OCI-LY1 (cell line): ENCODE results near the gene ZBTB8B.
"Not testable (repeated sequence)": the region's sequence is repeated elsewhere in the genome, so short reads cannot be mapped to it uniquely, and the experiment has no call there.

Experiments used
- H2AFZ ChIP-seq: fragments of 200-600 bp; sonication (generic), shearing (Covaris generic); 2 replicates; pipeline ENCODE4 v1.6.0; 2014; ENCODE audit warnings: antibody characterized with exemption, mild to moderate bottlenecking, low read length
- H3F3A ChIP-seq: fragments of 200-600 bp; sonication (generic), shearing (Covaris generic); 2 replicates; pipeline ENCODE4 v1.6.0; 2014; ENCODE audit warnings: mild to moderate bottlenecking, antibody characterized with exemption, low read length, moderate library complexity; ENCODE audit not compliant: insufficient read depth
- H3K27ac ChIP-seq: fragments of 200-600 bp; sonication (generic); 2 replicates; pipeline ENCODE4 v1.5.1; 2014; ENCODE audit warnings: low read length, mixed run types, mild to moderate bottlenecking, low read depth; ENCODE audit not compliant: poor library complexity, severe bottlenecking
- H3K27me3 ChIP-seq: fragments of 200-600 bp; sonication (generic); 2 replicates; pipeline ENCODE4 v1.6.0; 2014; ENCODE audit warnings: antibody characterized with exemption, mild to moderate bottlenecking, low read length, moderate library complexity; ENCODE audit not compliant: insufficient read depth
- H3K36me3 ChIP-seq: fragments of 200-600 bp; sonication (generic); 2 replicates; pipeline ENCODE4 v1.6.1; 2014; ENCODE audit warnings: mild to moderate bottlenecking, antibody characterized with exemption, low read length, moderate library complexity, mixed read lengths; ENCODE audit not compliant: insufficient read depth
- H3K4me1 ChIP-seq: fragments of 200-600 bp; sonication (generic); 2 replicates; pipeline ENCODE4 v1.5.1; 2014; ENCODE audit warnings: mild to moderate bottlenecking, low read length, moderate library complexity; ENCODE audit not compliant: insufficient read depth, severe bottlenecking
- H3K4me2 ChIP-seq: fragments of 200-600 bp; sonication (generic), shearing (Covaris generic); 2 replicates; pipeline ENCODE4 v1.6.1; 2014; ENCODE audit warnings: low read length
- H3K4me3 ChIP-seq: fragments of 200-600 bp; sonication (generic); 2 replicates; pipeline ENCODE4 v1.5.1; 2014; ENCODE audit warnings: low read length, low read depth, mild to moderate bottlenecking, mixed read lengths; ENCODE audit not compliant: poor library complexity, severe bottlenecking
- H3K79me2 ChIP-seq: fragments of 200-600 bp; shearing (Covaris generic); 2 replicates; pipeline ENCODE4 v1.6.1; 2016; ENCODE audit warnings: mixed run types, low read length, mixed read lengths; ENCODE audit not compliant: insufficient read depth
- H3K9ac ChIP-seq: fragments of 200-600 bp; sonication (generic), shearing (Covaris generic); 2 replicates; pipeline ENCODE4 v1.6.1; 2014; ENCODE audit warnings: mild to moderate bottlenecking, low read length, mixed read lengths
- H3K9me2 ChIP-seq: fragments of 200-600 bp; sonication (generic), shearing (Covaris generic); 2 replicates; pipeline ENCODE4 v1.6.1; 2014; ENCODE audit warnings: low read depth, mild to moderate bottlenecking, low read length, mixed read lengths
- H3K9me3 ChIP-seq: fragments of 200-600 bp; shearing (Covaris generic); 2 replicates; pipeline ENCODE4 v1.6.1; 2014; ENCODE audit warnings: low read length, mixed read lengths
- H4K20me1 ChIP-seq: fragments of 200-600 bp; sonication (generic), shearing (Covaris generic); 2 replicates; pipeline ENCODE4 v1.6.0; 2016; ENCODE audit warnings: mild to moderate bottlenecking, low read length; ENCODE audit not compliant: insufficient read depth
- CTCF ChIP-seq: fragments of 200-600 bp; sonication (generic), shearing (Covaris generic); IDR thresholded peaks from 2 replicates; pipeline ENCODE4 v1.5.1; 2017; ENCODE audit warnings: mild to moderate bottlenecking, antibody characterized with exemption, low read length, moderate library complexity, mixed read lengths
- EZH2 ChIP-seq: fragments of 200-600 bp; sonication (generic), shearing (Covaris generic); IDR thresholded peaks from 2 replicates; pipeline ENCODE4 v1.8.0; 2017; ENCODE audit warnings: borderline replicate concordance, mixed run types, mild to moderate bottlenecking, antibody characterized with exemption, low read length, moderate library complexity, mixed read lengths

Gene ZBTB8B

DNA sequence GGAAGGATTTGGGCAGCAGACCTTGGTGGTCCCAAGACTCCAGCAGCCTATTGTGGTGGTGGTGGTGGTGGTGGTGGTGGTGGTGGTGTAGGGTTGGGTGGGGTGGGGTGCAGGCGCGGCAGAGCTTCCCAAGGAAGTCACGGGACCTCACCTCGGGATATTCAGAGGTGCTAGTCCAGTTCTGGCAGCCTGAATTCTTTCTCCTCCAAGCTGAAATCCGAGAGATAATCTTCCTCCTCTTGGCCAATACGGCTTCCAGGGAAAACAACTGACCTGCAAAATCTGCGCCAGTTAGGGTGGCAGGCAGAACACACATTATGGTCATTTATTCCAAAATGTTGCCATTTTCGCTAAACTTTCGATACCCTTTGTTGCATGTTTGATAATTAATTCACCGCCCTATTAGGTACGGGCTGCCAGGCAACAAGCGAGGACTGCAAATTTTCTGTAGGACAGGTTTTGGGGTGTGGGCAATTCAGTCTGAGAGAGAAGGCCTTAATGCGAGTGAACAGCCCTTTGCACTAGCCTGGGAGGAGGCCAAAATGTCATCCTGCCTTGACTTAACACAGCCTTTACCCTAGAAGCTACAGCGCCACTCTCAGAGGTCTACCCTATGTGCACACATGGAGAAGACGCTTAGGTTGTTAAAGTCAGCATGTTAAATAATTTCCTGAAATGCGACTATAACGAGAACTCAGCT, 37.5 kb upstream of the ZBTB8B start:
- no peak overlapping the region for H2AFZ ChIP-seq
- no peaks in the 10 kb centered on the region for H3K79me2 ChIP-seq
- H3F3A ChIP-seq: no peaks in the 10 kb centered on the region
- H3K9me3 ChIP-seq: no peaks in the 10 kb centered on the region
- no peaks in the 10 kb centered on the region for H3K9me2 ChIP-seq
- peaks cover 3% of the 10 kb centered on the region for H3K4me1 ChIP-seq
- no peaks in the 10 kb centered on the region for H4K20me1 ChIP-seq
- H3K27ac ChIP-seq: no peak overlapping the region
- H3K27me3 ChIP-seq: peaks cover 9% of the 10 kb centered on the region; the same call in 1 of the 2 replicates
- H3K36me3 ChIP-seq: no peaks in the 10 kb centered on the region
- no peak for TF ChIP-seq CTCF
- no peak for TF ChIP-seq EZH2
- no peak overlapping the region for H3K4me2 ChIP-seq
- H3K9ac ChIP-seq: no peak overlapping the region
- no peak overlapping the region for H3K4me3 ChIP-seq

DNA sequence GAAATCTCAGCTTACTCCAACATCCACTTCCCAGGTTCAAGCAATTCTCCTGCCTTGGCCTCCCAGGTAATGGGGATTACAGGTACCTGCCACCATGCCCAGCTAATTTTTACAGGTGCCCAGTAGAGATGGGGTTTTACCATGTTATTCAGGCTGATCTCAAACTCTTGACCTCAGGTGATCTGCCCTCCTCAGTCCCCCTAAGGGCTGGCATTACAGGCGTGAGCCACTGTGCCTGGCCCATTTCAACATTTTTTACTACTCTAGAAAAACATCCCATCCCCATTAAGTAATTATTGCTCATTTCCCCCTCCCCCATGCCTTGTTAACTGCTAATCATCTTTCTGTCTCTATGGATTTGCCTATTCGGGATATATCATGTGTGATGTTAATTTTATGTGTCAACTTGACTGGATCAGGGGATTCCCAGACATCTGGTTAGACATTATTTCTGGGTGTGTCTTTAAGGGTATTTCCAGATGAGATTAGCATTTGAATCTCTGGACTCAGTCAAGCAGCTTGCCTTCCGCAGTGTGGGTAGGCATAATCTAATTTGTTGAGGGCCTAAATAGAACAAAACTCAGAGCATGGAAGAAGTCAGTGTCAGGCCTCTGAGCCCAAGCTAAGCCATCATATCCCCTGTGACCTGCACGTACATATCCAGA, 33.0 kb upstream of the ZBTB8B start:
- no peaks in the 10 kb centered on the region for H3K9me2 ChIP-seq
- no peaks in the 10 kb centered on the region for H3K79me2 ChIP-seq
- H3K4me1 ChIP-seq: no peaks in the 10 kb centered on the region
- H3K9me3 ChIP-seq: no peaks in the 10 kb centered on the region
- no peak overlapping the region for H3K27ac ChIP-seq
- H3K27me3 ChIP-seq: 0 out of 2 replicates have a peak, but pooled peaks cover 5% of the 10 kb centered on the region
- H3K36me3 ChIP-seq: no peaks in the 10 kb centered on the region
- H3K9ac ChIP-seq: no peak overlapping the region
- no peak overlapping the region for H3K4me2 ChIP-seq
- no peak overlapping the region for H2AFZ ChIP-seq
- no peaks in the 10 kb centered on the region for H3F3A ChIP-seq
- no peak overlapping the region for H3K4me3 ChIP-seq
- no peaks in the 10 kb centered on the region for H4K20me1 ChIP-seq
- no peak for TF ChIP-seq EZH2
- TF ChIP-seq CTCF: no peak

DNA sequence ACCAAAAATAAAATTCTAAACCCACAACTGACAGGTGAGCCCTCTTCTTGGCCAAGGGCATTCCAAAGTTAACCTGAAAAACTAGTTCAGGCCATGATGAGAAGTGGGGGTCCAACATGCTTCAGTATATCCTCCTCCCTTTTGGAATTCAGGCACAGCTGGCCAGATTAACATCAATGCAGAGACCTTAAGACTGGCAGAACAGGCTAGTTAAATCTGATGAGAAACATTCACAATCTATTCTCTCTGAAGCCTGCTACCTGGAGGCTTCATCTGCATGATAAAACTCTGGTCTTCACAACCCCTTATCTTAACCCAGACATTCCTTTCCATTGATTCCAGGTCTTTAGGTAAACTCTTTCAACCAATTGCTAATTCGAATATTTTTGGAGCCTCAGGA, 26.7 kb upstream of the ZBTB8B start:
- Histone ChIP-seq H3K9me3 (0 out of 2 replicates have a peak, but pooled peaks cover 2% of the 10 kb centered on the region), H2AFZ (no peak overlapping the region), H4K20me1 (no peaks in the 10 kb centered on the region), H3K27ac (no peak overlapping the region), H3K4me3 (no peak overlapping the region), H3K79me2 (no peaks in the 10 kb centered on the region), H3K4me2 (no peak overlapping the region), H3K27me3 (peaks cover 7% of the 10 kb centered on the region; the same call in 1 of the 2 replicates), H3K36me3 (no peaks in the 10 kb centered on the region; the same call in 1 of the 2 replicates), H3F3A (no peaks in the 10 kb centered on the region), H3K9ac (no peak overlapping the region), H3K4me1 (no peaks in the 10 kb centered on the region), H3K9me2 (no peaks in the 10 kb centered on the region)
- TF ChIP-seq EZH2 (no peak), CTCF (no peak)

- H3K27ac ChIP-seq, H3K4me2 ChIP-seq, H3K9ac ChIP-seq: not testable (repeated sequence)
Observed at GRCh38 chr1:32438777-32439176, 26.1 kb upstream of the ZBTB8B start.

GRCh38 chr1:32441467-32441866, 23.4 kb upstream of the ZBTB8B start:
- H3K9ac ChIP-seq, H3K9me3 ChIP-seq: not testable (repeated sequence)

More at GRCh38 chr1:32438777-32439176, 26.1 kb upstream of the ZBTB8B start:
- H3F3A ChIP-seq, H3K4me3 ChIP-seq, H3K9me3 ChIP-seq, H3K79me2 ChIP-seq, H3K4me1 ChIP-seq, H4K20me1 ChIP-seq, H3K27me3 ChIP-seq, H3K36me3 ChIP-seq, H3K9me2 ChIP-seq, H2AFZ ChIP-seq: not testable (repeated sequence)

More at GRCh38 chr1:32441467-32441866, 23.4 kb upstream of the ZBTB8B start:
- H3K27ac ChIP-seq, H3F3A ChIP-seq, H4K20me1 ChIP-seq, H3K36me3 ChIP-seq, H3K27me3 ChIP-seq, H3K9me2 ChIP-seq, H3K79me2 ChIP-seq, H3K4me1 ChIP-seq, H2AFZ ChIP-seq, H3K4me3 ChIP-seq, H3K4me2 ChIP-seq: not testable (repeated sequence)
